ENCODE data around the gene PITPNC1.
"Not testable (repeated sequence)": the region's sequence is repeated elsewhere in the genome, so short reads cannot be mapped to it uniquely, and the experiment has no call there.

Gene PITPNC1

GRCh38 chr17:67503184-67503583 is 126.1 kb downstream of the PITPNC1 start:
- in situ Hi-C loops (cut with MboI; ENCODE audit: low sequenced_read_pairs): no loop called here

GRCh38 chr17:67503739-67504138 is 126.7 kb downstream of the PITPNC1 start:
- in situ Hi-C loops (cut with MboI; ENCODE audit: low sequenced_read_pairs): no loop called here

- in situ Hi-C loops (cut with MboI; ENCODE audit: low sequenced_read_pairs): no loop called here
Measured at GRCh38 chr17:67504182-67504581, 127.1 kb downstream of the PITPNC1 start.

GRCh38 chr17:67506966-67507365 is 129.9 kb downstream of the PITPNC1 start:
- in situ Hi-C loops (cut with MboI; ENCODE audit: low sequenced_read_pairs): no loop called here

GRCh38 chr17:67509390-67510287 is 132.6 kb downstream of the PITPNC1 start:
- in situ Hi-C loops (cut with MboI; ENCODE audit: low sequenced_read_pairs): no loop called here

- in situ Hi-C loops (cut with MboI; ENCODE audit: low sequenced_read_pairs): no loop called here
Measured at GRCh38 chr17:67511012-67511411, 133.9 kb downstream of the PITPNC1 start.

- in situ Hi-C loops (cut with MboI; ENCODE audit: low sequenced_read_pairs): no loop called here
Measured at GRCh38 chr17:67511804-67512203, 134.7 kb downstream of the PITPNC1 start.

- in situ Hi-C loops (cut with MboI; ENCODE audit: low sequenced_read_pairs): no loop called here
Measured at GRCh38 chr17:67514998-67515397, 137.9 kb downstream of the PITPNC1 start.

GRCh38 chr17:67515490-67516083 is 138.5 kb downstream of the PITPNC1 start:
- in situ Hi-C loops (cut with MboI; ENCODE audit: low sequenced_read_pairs): no loop called here

- in situ Hi-C loops (cut with MboI; ENCODE audit: low sequenced_read_pairs): not testable (repeated sequence)
Measured at GRCh38 chr17:67516571-67516970, 139.5 kb downstream of the PITPNC1 start.

GRCh38 chr17:67517325-67517724 is 140.2 kb downstream of the PITPNC1 start:
- in situ Hi-C loops (cut with MboI; ENCODE audit: low sequenced_read_pairs): no loop called here

- in situ Hi-C loops (cut with MboI; ENCODE audit: low sequenced_read_pairs): no loop called here
Measured at GRCh38 chr17:67518876-67519275, 141.8 kb downstream of the PITPNC1 start.

- in situ Hi-C loops (cut with MboI; ENCODE audit: low sequenced_read_pairs): no loop called here
Measured at GRCh38 chr17:67519801-67520251, 142.7 kb downstream of the PITPNC1 start.

GRCh38 chr17:67520252-67520906 is 143.3 kb downstream of the PITPNC1 start:
- in situ Hi-C loops (cut with MboI; ENCODE audit: low sequenced_read_pairs): no loop called here

- in situ Hi-C loops (cut with MboI; ENCODE audit: low sequenced_read_pairs): no loop called here
Measured at GRCh38 chr17:67520916-67521774, 144.1 kb downstream of the PITPNC1 start.

GRCh38 chr17:67521775-67522069 is 144.6 kb downstream of the PITPNC1 start:
- in situ Hi-C loops (cut with MboI; ENCODE audit: low sequenced_read_pairs): no loop called here

GRCh38 chr17:67523101-67523500 is 146.0 kb downstream of the PITPNC1 start:
- in situ Hi-C loops (cut with MboI; ENCODE audit: low sequenced_read_pairs): no loop called here

- in situ Hi-C loops (cut with MboI; ENCODE audit: low sequenced_read_pairs): no loop called here
Measured at GRCh38 chr17:67525239-67526135, 148.4 kb downstream of the PITPNC1 start.

GRCh38 chr17:67526700-67527099 is 149.6 kb downstream of the PITPNC1 start:
- in situ Hi-C loops (cut with MboI; ENCODE audit: low sequenced_read_pairs): no loop called here
